ENCODE results near the gene ICE1. TPM values are rescaled to one million over a fixed set of nuclear protein-coding genes. Genes with fewer than 3 reads are reported as not detected.

Gene ICE1
- total and polyA plus RNA-seq, 2 donors from 2014 or later, result 6.7 to 32.8 TPM

GRCh38 chr5:5454391-5454790 is 31.9 kb downstream of the ICE1 start:
- FAIRE-seq (no peak), DNase-seq (no peak)
- intact Hi-C loops (cut with DNase I), result no loop called here
- Histone ChIP-seq H3K9ac (ENCODE audit: low read length in 3 of 3) (no peak overlapping the region), H3K4me3 (ENCODE audit: low read length in 3 of 3) (no peak overlapping the region), H3K36me3 (ENCODE audit: control insufficient read depth in 2 of 3, insufficient read depth in 3 of 3, low read length in 3 of 3) (peaks cover 2 to 41% (median 22%) of the 10 kb centered on the region in 3 donors), H3K9me3 (ENCODE audit: control insufficient read depth in 2 of 3, insufficient read depth in 1 of 3, low read length in 3 of 3) (no peaks in the 10 kb centered on the region), H3K27ac (ENCODE audit: low read depth in 2 of 2, low read length in 2 of 2) (no peak overlapping the region), H3K4me1 (ENCODE audit: control insufficient read depth in 2 of 3, insufficient read depth in 2 of 3, low read depth in 1 of 3, low read length in 3 of 3) (no peaks in the 10 kb centered on the region), H3K27me3 (ENCODE audit: control insufficient read depth, insufficient read depth, low read length) (no peaks in the 10 kb centered on the region)
- no peak for TF ChIP-seq CTCF (IDR thresholded peaks at IDR 0.05; ENCODE audit: borderline replicate concordance, extremely low read depth, insufficient read depth)

- Histone ChIP-seq H3K4me3 (ENCODE audit: low read length in 3 of 3) (no peak overlapping the region), H3K4me1 (ENCODE audit: control insufficient read depth in 2 of 3, insufficient read depth in 2 of 3, low read depth in 1 of 3, low read length in 3 of 3) (no peaks in the 10 kb centered on the region), H3K9ac (ENCODE audit: low read length in 3 of 3) (no peak overlapping the region), H3K27ac (ENCODE audit: low read depth in 2 of 2, low read length in 2 of 2) (no peak overlapping the region), H3K27me3 (ENCODE audit: control insufficient read depth, insufficient read depth, low read length) (no peaks in the 10 kb centered on the region), H3K9me3 (ENCODE audit: control insufficient read depth in 2 of 3, insufficient read depth in 1 of 3, low read length in 3 of 3) (no peaks in the 10 kb centered on the region), H3K36me3 (ENCODE audit: control insufficient read depth in 2 of 3, insufficient read depth in 3 of 3, low read length in 3 of 3) (peaks cover 6 to 52% (median 39%) of the 10 kb centered on the region in 3 donors)
- no peak for DNase-seq
- TF ChIP-seq CTCF (IDR thresholded peaks at IDR 0.05; ENCODE audit: borderline replicate concordance, extremely low read depth, insufficient read depth), result no peak
- intact Hi-C loops (cut with DNase I), result no loop called here
- FAIRE-seq, result no peak
Measured at GRCh38 chr5:5456858-5457257, 34.4 kb downstream of the ICE1 start.

- Histone ChIP-seq H3K36me3 (ENCODE audit: control insufficient read depth in 2 of 3, insufficient read depth in 3 of 3, low read length in 3 of 3) (peaks cover 9 to 69% (median 52%) of the 10 kb centered on the region in 3 donors), H3K27ac (ENCODE audit: low read depth in 2 of 2, low read length in 2 of 2) (no peak overlapping the region), H3K9me3 (ENCODE audit: control insufficient read depth in 2 of 3, insufficient read depth in 1 of 3, low read length in 3 of 3) (no peaks in the 10 kb centered on the region), H3K4me3 (ENCODE audit: low read length in 3 of 3) (no peak overlapping the region), H3K4me1 (ENCODE audit: control insufficient read depth in 2 of 3, insufficient read depth in 2 of 3, low read depth in 1 of 3, low read length in 3 of 3) (no peaks in the 10 kb centered on the region), H3K9ac (ENCODE audit: low read length in 3 of 3) (no peak overlapping the region), H3K27me3 (ENCODE audit: control insufficient read depth, insufficient read depth, low read length) (no peaks in the 10 kb centered on the region)
- no peak for TF ChIP-seq CTCF (IDR thresholded peaks at IDR 0.05; ENCODE audit: borderline replicate concordance, extremely low read depth, insufficient read depth)
- intact Hi-C loops (cut with DNase I), result no loop called here
- FAIRE-seq (no peak), DNase-seq (no peak)
Measured at GRCh38 chr5:5460311-5460710, 37.8 kb downstream of the ICE1 start.

- no peak overlapping the region for H3K27ac ChIP-seq (ENCODE audit: low read depth in 2 of 2, low read length in 2 of 2)
- TF ChIP-seq CTCF (IDR thresholded peaks at IDR 0.05; ENCODE audit: borderline replicate concordance, extremely low read depth, insufficient read depth), result no peak
- no peak overlapping the region for H3K9ac ChIP-seq (ENCODE audit: low read length in 3 of 3)
- no peak for DNase-seq
- no peak overlapping the region for H3K4me3 ChIP-seq (ENCODE audit: low read length in 3 of 3)
- peaks cover 9 to 68% (median 52%) of the 10 kb centered on the region in 3 donors for H3K36me3 ChIP-seq (ENCODE audit: control insufficient read depth in 2 of 3, insufficient read depth in 3 of 3, low read length in 3 of 3)
- H3K9me3 ChIP-seq (ENCODE audit: control insufficient read depth in 2 of 3, insufficient read depth in 1 of 3, low read length in 3 of 3), result no peaks in the 10 kb centered on the region
- no peak for FAIRE-seq
- no peaks in the 10 kb centered on the region for H3K27me3 ChIP-seq (ENCODE audit: control insufficient read depth, insufficient read depth, low read length)
- no peaks in the 10 kb centered on the region for H3K4me1 ChIP-seq (ENCODE audit: control insufficient read depth in 2 of 3, insufficient read depth in 2 of 3, low read depth in 1 of 3, low read length in 3 of 3)
- intact Hi-C loops (cut with DNase I), result no loop called here
Measured at GRCh38 chr5:5461012-5461411, 38.5 kb downstream of the ICE1 start.

Measured in kidney (tissue), 14 donors.